MG63 (cell line): ENCODE data around the gene PCDHB12. TPM values are rescaled to one million over a fixed set of nuclear protein-coding genes. Genes with fewer than 3 reads are reported as not detected.
"Not testable (repeated sequence)": the region's sequence is repeated elsewhere in the genome, so short reads cannot be mapped to it uniquely, and the experiment has no call there.

Source experiments
- DNase-seq: peaks from one replicate; pipeline ENCODE4 v3.0.0-alpha.2; 2020
- H3K27me3 ChIP-seq: fragments of 250-450 bp; sonication (Bioruptor Pico); 2 replicates; pipeline ENCODE4 v1.5.1; 2020; ENCODE audit warnings: mild to moderate bottlenecking, moderate library complexity
- H3K36me3 ChIP-seq: fragments of 250-450 bp; sonication (Bioruptor Pico); 2 replicates; pipeline ENCODE4 v1.5.1; 2020; ENCODE audit warnings: mild to moderate bottlenecking, moderate library complexity
- H3K4me3 ChIP-seq: fragments of 250-450 bp; sonication (Bioruptor Pico); 2 replicates; pipeline ENCODE4 v1.5.1; 2020; ENCODE audit warnings: mild to moderate bottlenecking, moderate library complexity
- H3K9me3 ChIP-seq: fragments of 250-450 bp; sonication (Bioruptor Pico); 2 replicates; pipeline ENCODE4 v1.5.1; 2020; ENCODE audit warnings: mild to moderate bottlenecking, moderate library complexity
- total RNA-seq: library from RNA; depleted of rRNA; stranded (reverse); fragments of >200 nt; shearing (Covaris generic); gene quantifications from 2 replicates; pipeline ENCODE4 v1.2.3, GENCODE V29; 2014; ENCODE audit warnings: low replicate concordance; rRNA removed

The PCDHB12 gene
- total RNA-seq: 0.16 TPM in 1 of 2 replicates, not detected in the other

- H3K36me3 ChIP-seq: no peaks in the 10 kb centered on the region
- H3K9me3 ChIP-seq: no peaks in the 10 kb centered on the region
- peaks cover 8% of the 10 kb centered on the region for H3K27me3 ChIP-seq
- no peak for DNase-seq
- H3K4me3 ChIP-seq: no peak within 1 kb of the TSS
Measured at GRCh38 chr5:141208478-141208877, at the start of gene PCDHB12. Gene PCDHB12 (plus strand): TSS chr5:141208719. CDS start chr5:141208908, 189 bp downstream.

DNA sequence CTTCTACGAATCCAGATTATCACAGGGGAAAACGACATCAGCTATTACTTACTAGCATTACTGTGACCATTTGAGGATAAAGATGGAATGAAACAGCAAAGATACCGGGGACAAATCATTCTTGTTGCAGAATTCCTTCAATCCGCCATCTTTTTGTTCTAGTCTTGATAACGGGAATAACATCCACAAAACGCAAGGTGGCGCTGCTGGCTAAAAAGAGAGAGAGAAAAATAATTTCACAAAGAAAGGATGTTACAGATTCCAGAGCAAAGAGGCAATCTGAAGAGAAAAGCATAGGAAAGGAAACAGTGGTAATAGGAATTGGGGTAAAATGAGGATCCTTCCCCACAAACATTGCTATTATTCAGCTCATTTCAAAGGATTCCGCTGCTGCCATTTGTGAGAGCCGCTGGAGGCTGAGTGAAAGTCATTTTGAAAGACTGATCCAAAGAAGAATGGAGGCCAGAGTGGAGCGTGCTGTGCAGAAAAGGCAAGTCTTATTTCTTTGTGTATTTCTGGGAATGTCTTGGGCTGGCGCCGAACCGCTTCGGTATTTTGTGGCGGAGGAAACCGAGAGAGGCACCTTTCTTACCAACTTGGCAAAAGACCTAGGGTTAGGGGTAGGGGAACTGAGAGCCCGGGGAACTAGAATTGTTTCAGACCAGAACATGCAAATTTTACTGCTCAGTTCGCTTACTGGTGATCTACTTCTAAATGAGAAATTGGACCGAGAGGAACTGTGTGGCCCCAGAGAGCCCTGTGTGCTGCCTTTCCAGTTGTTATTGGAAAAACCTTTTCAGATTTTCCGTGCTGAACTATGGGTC is 35.9 kb upstream of the PCDHB12 start, which contains the start of gene PCDHB7:
Gene PCDHB7, plus strand, starts transcription at position 264 of the 824 bp plus-strand sequence. Its CDS starts 192 bp downstream, at position 456.
- H3K4me3 ChIP-seq: no peak within 1 kb of the TSS

GRCh38 chr5:141174291-141175104 is 34.0 kb upstream of the PCDHB12 start:
- H3K9me3 ChIP-seq, DNase-seq, H3K36me3 ChIP-seq, H3K4me3 ChIP-seq: not testable (repeated sequence)
- H3K27me3 ChIP-seq: peaks cover 11% of the 10 kb centered on the region

More for the DNA sequence above, 35.9 kb upstream of the PCDHB12 start, which contains the start of gene PCDHB7:
- Histone ChIP-seq H3K36me3 (no peaks in the 10 kb centered on the region), H3K27me3 (peaks cover 8% of the 10 kb centered on the region), H3K9me3 (no peaks in the 10 kb centered on the region; the same call in none of the 2 replicates)
- no peak for DNase-seq

DNA sequence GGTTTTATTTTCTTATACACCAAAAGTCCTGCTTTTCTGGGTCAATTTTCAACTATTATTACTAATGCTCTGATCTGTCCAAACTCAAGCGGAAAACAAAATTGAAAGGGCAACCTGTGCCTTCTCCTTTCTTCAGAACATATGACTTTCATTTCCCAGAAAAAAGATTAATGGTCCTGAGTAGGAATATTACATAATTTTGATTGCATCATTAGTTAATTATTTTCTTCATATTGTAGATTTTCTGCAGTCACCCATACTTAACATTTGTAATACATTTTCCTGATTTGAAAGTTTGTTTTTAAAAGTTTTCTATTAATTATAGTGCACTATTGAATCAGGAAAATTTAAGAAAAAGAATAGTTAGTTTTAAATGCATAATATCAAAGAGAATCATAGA is 32.6 kb upstream of the PCDHB12 start:
- no peaks in the 10 kb centered on the region for H3K36me3 ChIP-seq
- no peaks in the 10 kb centered on the region; the same call in none of the 2 replicates for H3K9me3 ChIP-seq
- DNase-seq: no peak
- H3K4me3 ChIP-seq: no peak overlapping the region
- peaks cover 11% of the 10 kb centered on the region for H3K27me3 ChIP-seq

DNA sequence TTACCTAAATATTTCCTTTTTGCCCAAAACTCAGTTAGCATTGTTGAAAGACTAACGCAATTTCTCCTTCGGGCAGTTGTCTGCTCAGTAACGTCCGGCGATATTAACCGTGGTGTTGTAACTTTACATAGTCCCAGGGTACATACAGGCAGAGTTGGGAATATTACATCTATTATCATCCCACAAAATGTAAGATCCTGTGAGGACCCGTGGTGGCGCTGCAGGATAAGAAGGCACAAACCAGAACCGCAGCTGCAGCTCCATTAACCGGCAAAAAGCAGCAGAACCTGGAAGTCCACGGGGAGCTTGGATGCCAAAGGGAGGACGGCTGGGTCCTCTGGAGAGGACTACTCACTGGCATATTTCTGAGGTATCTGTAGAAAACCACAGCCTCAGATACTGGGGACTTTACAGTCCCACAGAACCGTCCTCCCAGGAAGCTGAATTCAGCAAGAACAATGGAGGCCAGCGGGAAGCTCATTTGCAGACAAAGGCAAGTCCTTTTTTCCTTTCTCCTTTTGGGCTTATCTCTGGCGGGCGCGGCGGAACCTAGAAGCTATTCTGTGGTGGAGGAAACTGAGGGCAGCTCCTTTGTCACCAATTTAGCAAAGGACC is 30.8 kb upstream of the PCDHB12 start, which contains the start of gene PCDHB8:
Gene PCDHB8, plus strand, starts transcription at position 214 of the 615 bp plus-strand sequence. Its CDS starts 245 bp downstream, at position 459.
- not testable (repeated sequence) for H3K4me3 ChIP-seq, H3K9me3 ChIP-seq
- DNase-seq: peak; percentile 22

GRCh38 chr5:141179371-141179770 is 29.1 kb upstream of the PCDHB12 start:
- not testable (repeated sequence) for DNase-seq, H3K4me3 ChIP-seq, H3K9me3 ChIP-seq, H3K36me3 ChIP-seq
- peaks cover 11% of the 10 kb centered on the region for H3K27me3 ChIP-seq

More for the DNA sequence above, 30.8 kb upstream of the PCDHB12 start, which contains the start of gene PCDHB8:
- peaks cover 11% of the 10 kb centered on the region for H3K27me3 ChIP-seq
- not testable (repeated sequence) for H3K36me3 ChIP-seq

DNA sequence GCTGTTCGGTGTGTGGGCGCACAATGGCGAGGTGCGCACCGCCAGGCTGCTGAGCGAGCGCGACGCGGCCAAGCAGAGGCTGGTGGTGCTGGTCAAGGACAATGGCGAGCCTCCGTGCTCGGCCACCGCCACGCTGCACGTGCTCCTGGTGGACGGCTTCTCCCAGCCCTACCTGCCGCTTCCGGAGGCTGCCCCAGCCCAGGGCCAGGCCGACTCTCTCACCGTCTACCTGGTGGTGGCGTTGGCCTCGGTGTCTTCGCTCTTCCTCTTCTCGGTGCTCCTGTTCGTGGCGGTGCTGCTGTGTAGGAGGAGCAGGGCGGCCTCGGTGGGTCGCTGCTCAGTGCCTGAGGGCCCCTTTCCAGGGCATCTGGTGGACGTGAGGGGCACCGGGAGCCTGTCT is 28.6 kb upstream of the PCDHB12 start:
- not testable (repeated sequence) for H3K9me3 ChIP-seq, H3K36me3 ChIP-seq, H3K4me3 ChIP-seq, DNase-seq
- peaks cover 11% of the 10 kb centered on the region for H3K27me3 ChIP-seq

GRCh38 chr5:141180313-141180712 is 28.2 kb upstream of the PCDHB12 start:
- DNase-seq: no peak
- Histone ChIP-seq H3K9me3 (no peaks in the 10 kb centered on the region; the same call in none of the 2 replicates), H3K27me3 (peaks cover 11% of the 10 kb centered on the region), H3K36me3 (no peaks in the 10 kb centered on the region), H3K4me3 (no peak overlapping the region)

DNA sequence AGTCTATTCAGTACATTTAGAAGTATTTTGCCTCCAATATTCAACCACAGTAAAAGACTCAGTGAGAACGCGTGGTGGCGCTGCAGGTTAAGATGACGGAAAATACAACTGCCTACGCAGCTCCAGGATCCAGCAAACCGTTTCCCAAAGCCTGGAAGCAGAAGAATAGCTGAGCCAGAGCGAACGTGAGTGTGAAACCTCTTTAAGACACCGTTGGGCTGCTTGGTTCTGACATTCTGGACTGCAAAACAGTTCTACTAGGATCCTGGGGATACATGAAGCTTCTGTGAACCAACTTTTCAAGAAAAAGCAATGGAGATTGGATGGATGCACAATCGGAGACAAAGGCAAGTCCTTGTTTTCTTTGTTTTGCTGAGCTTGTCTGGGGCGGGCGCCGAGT is 26.3 kb upstream of the PCDHB12 start, which contains the start of gene PCDHB16:
Gene PCDHB16, plus strand, starts transcription at position 140 of the 400 bp plus-strand sequence. Its CDS starts 173 bp downstream, at position 313.
- Histone ChIP-seq H3K9me3 (peaks cover 2% of the 10 kb centered on the region; the same call in 1 of the 2 replicates), H3K4me3 (peak within 1 kb of the TSS; percentile 30), H3K27me3 (peaks cover 3% of the 10 kb centered on the region; the same call in 1 of the 2 replicates), H3K36me3 (no peaks in the 10 kb centered on the region)
- peak; percentile 64 for DNase-seq

GRCh38 chr5:141184117-141184855 is 24.2 kb upstream of the PCDHB12 start:
- H3K4me3 ChIP-seq, H3K9me3 ChIP-seq, DNase-seq, H3K36me3 ChIP-seq, H3K27me3 ChIP-seq: not testable (repeated sequence)

DNA sequence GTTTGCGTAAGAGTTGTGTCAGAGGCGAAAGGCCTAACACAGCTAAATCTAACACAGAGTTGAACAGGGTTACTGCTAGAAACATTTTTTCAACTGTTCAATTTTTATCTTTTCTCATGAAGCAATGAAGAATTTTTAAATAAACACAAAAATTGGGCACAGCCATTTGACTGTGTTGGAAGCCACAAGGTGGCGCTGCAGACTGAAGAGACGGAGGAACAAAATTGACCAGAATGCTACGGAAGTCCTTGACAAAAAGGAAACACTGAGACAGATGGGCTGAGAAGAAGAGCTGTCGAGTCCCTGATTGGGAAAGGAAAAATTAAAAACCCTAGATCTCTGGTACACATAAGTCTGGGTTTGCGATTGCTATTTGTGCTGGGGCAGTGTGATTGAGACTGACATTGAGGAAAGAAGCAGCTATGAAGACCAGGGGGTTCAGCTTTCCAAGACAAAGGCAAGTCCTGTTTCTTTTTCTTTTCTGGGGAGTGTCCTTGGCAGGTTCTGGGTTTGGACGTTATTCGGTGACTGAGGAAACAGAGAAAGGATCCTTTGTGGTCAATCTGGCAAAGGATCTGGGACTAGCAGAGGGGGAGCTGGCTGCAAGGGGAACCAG is 21.5 kb upstream of the PCDHB12 start, which contains the start of gene PCDHB9:
Gene PCDHB9, plus strand, starts transcription at position 265 of the 616 bp plus-strand sequence. Its CDS starts 158 bp downstream, at position 423.
- H3K27me3 ChIP-seq: peaks cover 3% of the 10 kb centered on the region
- H3K9me3 ChIP-seq: peaks cover 2% of the 10 kb centered on the region; the same call in 1 of the 2 replicates
- DNase-seq: no peak
- no peaks in the 10 kb centered on the region for H3K36me3 ChIP-seq
- no peak within 1 kb of the TSS for H3K4me3 ChIP-seq

- not testable (repeated sequence) for H3K9me3 ChIP-seq, DNase-seq, H3K36me3 ChIP-seq, H3K27me3 ChIP-seq, H3K4me3 ChIP-seq
Measured at GRCh38 chr5:141188682-141189081, 19.8 kb upstream of the PCDHB12 start.

- DNase-seq, H3K9me3 ChIP-seq, H3K4me3 ChIP-seq, H3K27me3 ChIP-seq, H3K36me3 ChIP-seq: not testable (repeated sequence)
Measured at GRCh38 chr5:141189131-141189530, 19.4 kb upstream of the PCDHB12 start.

GRCh38 chr5:141192110-141192725 is 16.3 kb upstream of the PCDHB12 start, which contains the start of gene PCDHB10:
Gene PCDHB10 (plus strand): TSS chr5:141192353. CDS start chr5:141192553, 200 bp downstream.
- Histone ChIP-seq H3K4me3 (no peak within 1 kb of the TSS), H3K36me3 (no peaks in the 10 kb centered on the region), H3K27me3 (peaks cover 3% of the 10 kb centered on the region), H3K9me3 (peaks cover 6% of the 10 kb centered on the region)
- peak; percentile 43 for DNase-seq

GRCh38 chr5:141194332-141194731 is 14.2 kb upstream of the PCDHB12 start:
- not testable (repeated sequence) for H3K9me3 ChIP-seq, H3K36me3 ChIP-seq, DNase-seq, H3K4me3 ChIP-seq, H3K27me3 ChIP-seq
